Measurements from ENCODE around the gene ZNF541.

ZNF541 gene

DNA sequence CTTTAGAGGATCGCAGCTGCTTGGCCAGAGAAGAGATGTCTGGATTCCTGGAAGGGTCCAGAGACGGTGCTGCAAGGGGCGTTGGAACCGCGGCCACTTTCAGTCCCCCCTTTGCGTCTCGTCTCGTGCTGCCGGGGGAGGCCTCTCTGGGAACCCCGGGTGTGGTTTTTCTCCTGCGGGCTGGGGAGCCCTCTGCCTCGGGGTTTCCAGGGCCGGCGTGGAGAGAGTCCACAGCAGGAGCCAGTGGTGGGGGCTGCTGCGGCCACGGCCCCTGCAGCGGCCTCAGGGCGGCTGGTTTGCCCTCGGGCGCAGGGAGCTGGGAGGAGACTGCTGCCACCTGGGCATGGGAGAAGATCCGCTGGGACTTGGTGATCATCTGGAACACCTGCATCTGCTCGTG lies 28.5 kb downstream of the ZNF541 start:
- no peak for DNase-seq (ENCODE audit: low read depth)

DNA sequence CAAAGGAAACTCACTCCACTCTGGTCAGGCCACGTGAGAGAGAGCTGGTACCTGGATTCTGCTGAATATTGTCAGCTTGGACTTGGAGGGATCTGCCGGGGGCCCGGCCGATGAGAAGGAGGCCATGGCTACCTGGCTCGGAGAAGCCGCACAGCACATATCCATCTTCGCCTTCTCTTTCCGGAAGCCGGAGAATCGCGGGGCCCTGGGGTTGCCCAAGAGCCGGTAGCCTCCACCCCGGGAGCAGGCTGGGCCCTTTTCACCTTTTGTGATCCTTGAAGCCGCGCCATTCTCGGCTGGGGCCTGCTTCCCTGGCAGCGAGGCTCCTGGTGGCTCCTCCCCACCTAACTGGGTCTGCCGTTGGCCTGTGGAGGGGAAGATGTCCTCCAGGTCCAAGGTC lies 28.9 kb downstream of the ZNF541 start:
- DNase-seq (ENCODE audit: low read depth): no peak

DNA sequence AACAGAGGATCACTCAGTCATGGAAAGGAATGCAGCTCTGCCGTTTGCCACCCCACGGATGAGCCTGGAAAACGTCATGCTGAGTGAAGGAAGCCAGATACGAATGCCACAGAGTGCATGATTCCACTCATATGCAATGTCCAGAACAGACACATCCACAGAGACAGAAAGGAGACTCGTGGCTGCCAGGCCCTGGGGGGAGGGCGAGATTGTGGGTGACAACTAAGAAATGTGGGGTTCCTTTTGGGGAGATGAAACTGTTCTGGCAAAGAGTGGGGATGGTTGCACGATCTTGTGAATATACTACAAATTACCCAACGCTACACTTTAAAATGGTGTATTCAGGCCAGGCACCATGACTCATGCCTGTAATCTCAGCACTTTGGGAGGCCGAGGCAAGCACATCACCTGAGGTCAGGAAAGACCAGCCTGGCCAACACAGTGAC lies 30.9 kb downstream of the ZNF541 start:
- no peak for DNase-seq (ENCODE audit: low read depth)

DNA sequence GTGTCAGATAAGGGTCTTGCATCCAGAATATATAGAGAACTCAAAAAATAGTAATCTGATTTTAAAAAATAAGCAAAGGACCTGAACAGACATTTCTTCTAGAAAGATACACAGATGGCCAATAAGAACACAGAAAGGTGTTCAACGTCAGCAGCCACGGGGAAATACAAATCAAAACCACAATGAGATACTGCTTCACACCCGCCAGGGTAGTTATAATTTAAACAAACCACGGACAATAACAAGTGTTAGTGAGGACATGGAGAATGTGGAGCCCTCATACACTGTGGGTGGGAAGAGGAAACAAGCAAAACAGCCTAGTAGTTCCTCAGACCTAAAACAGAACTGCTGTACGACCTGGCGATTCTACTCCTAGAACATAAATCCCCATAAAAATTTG lies 31.4 kb downstream of the ZNF541 start:
- no peak for DNase-seq (ENCODE audit: low read depth)

DNA sequence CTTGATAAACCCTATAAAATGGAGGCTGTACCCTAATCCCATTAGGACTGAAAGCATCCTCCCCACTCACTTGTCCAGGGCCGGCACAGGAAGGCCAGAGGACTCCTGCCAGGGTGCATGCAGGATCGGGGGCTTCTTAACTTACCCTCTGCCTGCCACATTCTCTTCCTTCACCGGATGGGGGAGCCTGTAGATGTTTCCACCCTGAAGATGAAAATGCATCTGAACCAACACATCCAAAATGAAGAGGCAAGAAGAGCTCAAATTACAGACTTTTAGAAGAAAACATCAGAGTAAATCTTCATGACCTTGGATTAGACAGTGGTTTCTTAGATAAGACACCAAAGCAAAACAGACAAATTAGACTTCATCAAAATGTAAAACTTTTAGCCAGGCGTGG lies 32.2 kb downstream of the ZNF541 start:
- peak; percentile 45 for DNase-seq (ENCODE audit: low read depth)

DNA sequence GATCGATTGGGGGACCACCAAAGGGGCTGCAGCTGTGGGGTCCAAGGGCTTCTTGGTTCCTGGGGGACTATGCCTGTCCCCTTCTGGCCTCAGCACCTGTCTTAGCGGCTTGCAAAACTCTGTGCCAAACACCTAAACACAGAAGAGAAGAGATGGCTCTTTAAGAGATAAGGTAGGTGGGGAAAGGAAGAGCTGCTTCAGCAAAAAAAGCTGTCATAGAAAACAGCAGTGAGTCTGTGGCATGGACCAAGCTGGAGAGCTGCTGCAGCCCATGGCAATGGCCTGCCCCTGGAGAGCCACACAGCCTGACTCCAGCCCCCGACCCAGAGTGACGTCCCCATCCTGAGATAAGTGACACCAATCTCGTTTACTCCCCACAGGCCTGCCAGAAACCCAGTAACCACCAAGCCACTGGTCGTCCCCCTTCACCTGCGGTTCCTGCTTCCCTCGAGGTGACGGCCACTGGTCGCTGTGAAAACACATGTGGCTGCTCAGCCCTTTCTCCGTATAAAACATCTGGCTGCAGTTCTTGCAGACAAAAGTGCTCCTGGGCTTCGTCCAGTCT lies 33.1 kb downstream of the ZNF541 start:
- DNase-seq (ENCODE audit: low read depth): no peak

DNA sequence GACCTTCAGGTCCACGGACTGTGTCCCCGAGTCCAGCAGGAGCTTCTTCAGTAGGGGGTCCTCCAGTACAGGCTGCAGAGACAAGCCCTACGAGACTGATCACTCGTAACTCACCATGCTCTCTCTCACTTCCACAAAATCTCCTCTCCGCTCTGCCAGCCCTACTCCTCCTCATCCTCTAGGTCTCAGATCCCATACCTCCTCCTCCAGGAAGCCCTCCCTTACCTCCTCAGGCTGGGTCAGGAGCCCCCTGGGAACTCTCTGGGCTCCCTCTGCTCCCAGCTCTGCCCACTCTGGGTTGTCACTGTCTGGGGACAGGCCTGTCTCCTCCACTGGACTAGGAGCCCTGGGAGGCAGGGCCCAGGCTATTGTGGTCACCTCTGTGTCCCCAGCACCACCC lies 34.1 kb downstream of the ZNF541 start:
- no peak for DNase-seq (ENCODE audit: low read depth)

DNA sequence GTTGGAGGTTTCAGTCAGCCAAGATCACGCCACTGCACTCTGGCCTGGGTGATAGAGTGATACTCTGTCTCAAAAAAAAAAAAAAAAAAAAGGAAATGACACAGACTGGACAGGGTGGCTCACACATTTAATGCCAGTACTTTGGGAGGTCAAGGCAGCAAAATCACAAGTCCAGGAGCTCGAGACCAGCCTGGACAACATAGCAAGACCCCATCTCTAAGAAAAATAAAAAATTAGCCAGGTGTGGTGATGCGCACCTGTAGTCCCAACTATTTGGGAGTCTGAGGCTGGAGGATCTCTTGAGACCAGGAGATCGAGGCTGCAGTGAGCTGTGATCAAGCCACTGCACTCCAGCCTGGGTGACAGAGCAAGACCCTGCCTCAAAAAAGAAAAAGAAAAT lies 35.5 kb downstream of the ZNF541 start:
- DNase-seq (ENCODE audit: low read depth): no peak

DNA sequence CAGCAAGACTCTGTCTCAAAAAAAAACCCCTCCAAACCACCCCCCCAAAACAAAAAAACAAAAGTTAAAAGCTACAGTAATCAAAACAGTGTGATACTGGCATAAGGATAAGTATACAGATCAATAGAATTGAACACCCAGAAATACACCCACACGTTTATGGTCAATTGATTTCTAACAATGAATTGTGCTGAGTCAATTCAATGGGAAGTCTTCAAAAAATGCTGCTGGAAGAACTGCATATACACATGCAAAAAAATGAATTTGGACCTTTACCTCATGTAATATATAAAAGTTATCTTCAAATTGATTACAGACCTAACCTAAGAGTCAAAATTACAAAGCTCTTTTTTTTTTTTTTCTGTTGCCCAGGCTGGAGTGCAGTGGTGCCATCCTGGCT lies 38.3 kb downstream of the ZNF541 start:
- no peak for DNase-seq (ENCODE audit: low read depth)

DNA sequence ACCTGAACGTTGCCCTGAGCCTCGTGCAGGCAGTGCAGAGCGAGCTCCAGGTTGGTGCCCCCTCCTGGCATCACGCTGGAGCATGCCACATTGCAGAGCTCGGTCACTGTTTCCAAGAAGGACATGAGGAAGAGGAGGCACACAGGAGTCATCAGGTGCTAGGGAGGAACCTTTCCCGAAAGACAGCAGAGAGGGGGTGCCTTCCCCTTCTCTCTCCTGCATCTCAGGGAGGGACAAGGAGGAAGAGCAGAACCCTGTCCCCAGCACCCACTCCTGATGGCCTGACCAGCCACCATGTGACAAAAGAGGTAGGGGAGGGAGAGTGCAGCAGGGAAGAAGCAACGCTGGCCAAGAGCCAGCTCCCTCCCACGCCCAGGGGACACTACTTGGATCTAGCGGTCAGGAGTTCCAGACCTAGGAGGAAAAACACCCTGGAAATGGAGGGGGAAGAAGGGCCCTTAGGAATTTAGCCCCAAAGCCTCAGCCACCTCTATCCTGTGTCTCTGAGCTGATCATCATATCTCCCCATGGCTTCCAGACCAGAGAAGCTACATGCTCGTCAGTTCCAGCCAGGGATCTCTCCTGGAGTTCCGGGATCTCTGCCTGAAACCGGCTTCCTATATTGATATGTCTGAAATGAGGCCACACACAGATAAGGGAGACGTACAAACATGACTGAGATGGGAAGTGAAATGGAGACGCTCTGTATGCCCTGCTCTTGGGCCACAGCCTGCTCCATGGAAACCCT lies 41.1 kb downstream of the ZNF541 start:
- DNase-seq (ENCODE audit: low read depth): no peak

DNA sequence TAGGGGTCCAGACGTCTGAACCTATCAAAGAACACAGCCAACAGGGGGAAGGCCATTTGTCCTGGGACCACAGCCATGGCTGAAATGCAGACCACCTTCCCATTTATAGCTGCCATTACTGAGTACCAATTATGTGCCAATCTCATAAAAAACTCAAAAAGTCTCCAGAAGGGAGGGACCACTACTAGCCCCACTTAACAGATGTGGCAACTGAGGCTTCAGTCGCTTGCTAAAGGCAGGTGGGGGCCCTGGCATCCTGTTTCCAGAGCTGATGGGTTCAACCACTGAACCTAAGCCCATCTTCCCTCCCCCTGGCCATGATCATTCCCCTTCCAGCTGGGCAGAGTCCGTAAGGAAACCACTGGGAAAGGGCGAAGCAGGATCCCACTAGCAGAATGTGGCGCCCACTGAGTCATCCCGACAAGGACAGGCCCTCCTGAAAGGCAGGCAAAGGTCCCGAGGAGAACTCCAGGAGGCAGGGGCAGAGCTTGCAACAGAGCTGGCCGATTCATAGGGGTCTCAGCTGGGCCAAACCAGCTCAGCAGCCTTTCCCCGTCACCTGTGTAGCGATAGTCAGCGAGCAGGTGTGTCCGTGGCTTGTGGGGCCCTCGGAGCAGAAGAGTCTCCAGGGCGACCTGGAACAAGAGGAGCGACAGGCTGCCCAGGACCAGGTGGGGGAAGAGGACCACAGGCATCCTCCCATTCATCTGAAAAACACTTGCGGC lies 43.8 kb downstream of the ZNF541 start:
- DNase-seq (ENCODE audit: low read depth): no peak

DNA sequence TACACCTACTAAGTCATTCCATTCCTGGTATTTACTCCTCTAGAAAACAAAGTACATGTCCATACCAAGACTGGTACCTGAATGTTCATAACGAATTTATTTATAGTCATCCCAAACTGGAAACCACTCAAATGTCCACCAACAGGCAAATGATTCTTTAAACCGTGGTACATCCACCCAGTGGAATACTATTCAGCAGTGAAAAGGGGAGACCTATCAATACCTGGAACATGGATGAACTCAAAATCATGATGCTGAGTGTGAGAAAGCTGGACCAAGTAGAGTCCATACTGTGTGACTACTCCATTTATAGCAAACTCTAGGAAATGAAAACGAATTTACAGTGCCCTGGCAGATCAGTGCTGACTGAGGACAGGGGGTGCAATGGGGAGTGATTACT lies 46.1 kb downstream of the ZNF541 start:
- no peak for DNase-seq (ENCODE audit: low read depth)

DNA sequence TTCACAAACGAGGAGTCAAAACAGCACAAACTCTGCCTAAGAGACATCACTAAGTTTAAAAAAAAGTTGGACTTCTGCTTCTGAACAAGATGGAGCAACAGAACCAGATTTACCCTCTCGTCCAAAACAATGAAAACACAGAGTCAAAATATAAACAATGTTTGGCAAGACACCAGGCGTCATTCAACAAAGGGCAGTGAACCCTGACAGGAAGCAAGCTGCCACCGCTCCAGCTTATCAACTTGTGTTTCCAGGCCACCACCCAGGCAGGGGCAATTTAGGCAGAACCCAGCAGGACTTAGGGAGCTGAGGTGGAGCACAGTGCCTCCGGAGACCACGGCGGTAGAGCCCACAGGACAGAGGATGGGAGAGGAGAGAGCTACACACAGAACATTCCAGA lies 49.5 kb downstream of the ZNF541 start:
- no peak for DNase-seq (ENCODE audit: low read depth)

Data from fibroblast of gingiva (primary cell).